HG03280 (cell line): Measurements from ENCODE around the gene TMEM220.

ENCODE experiments used
- ATAC-seq: cut with Tn5 transposase; IDR thresholded peaks from one replicate; pipeline ENCODE4 v1.9.1; 2021; ENCODE audit warnings: mild to moderate bottlenecking, moderate library complexity; ENCODE audit not compliant: unreplicated experiment

TMEM220 gene

DNA sequence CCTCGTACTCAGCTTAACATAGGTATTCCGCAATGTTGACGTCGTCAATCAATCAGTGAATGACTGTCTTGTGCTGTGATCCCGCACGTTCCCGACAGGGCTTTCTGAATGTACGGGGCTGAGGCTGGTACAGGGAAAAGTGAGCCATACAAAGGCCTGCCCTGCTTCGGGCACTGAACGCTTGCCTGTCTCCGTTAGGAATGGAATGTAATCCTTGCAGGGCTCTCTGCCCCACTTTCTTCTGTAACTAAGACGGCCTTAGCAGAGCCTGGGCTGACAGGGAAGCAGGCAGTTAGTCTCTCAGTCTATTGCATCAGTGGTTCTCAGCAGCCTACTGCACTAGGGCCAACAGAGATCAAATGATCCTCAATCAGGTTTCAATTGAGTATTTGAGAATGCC, 56.5 kb downstream of the TMEM220 start:
- ATAC-seq: no peak

DNA sequence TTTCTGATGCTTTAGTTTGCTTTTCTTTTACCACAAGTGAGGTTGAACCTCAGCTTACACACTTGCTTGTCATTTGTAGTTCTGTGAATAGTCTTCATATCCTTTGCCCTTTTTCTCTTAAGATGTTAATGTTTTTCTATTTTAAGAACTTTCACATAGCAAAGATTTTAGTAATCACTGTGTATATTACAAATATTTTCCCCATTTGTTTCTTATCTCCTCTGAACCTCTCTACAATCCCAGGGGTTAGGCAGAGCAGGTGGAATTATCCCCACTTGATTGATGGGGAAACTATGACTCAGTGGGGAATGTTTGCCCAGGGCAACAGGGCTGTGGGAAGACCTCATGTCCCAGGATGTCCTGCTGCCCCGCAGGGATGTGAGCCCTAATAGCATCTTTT, 61.0 kb downstream of the TMEM220 start:
- no peak for ATAC-seq

DNA sequence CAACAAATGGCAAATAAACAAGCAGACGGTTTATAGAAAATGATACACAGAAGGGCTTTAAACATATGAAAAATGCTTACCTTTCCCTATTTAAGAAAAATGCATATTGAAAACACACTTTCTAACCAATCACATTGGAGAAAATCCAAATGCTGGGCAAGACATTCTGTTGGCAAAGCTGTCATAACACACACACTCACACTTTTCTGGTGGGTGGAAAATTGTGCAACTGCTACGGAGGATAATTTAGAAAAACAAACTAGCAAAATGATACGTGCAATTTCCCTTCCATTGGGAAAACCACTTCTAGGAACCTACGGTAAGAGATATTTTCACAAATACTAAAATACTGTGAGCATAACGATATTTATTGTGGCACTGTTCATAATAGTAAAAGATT, 62.9 kb downstream of the TMEM220 start:
- no peak for ATAC-seq

GRCh38 chr17:10664571-10664970, 65.3 kb downstream of the TMEM220 start:
- no peak for ATAC-seq
